ENCODE data around the gene FTHL17.

The FTHL17 gene

DNA sequence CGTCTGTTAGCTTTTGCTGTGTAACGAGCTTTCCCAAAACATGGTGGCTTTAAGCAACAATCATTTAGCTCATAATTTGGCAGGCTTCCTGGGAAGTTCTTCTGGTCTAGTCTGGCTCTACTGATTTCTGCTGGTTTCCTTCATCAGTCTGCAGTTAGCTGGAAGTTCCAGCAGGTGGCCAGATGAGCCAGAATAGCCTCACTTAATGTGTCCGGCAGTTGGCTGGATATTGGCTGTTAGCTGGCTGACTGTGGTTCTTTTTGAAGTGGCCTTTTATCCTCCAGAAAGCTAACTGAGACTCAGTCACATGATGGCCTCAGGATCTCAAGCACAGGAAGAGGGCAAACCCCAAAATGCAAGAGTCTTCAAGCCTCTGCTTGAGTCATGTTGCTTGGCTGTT lies 34.9 kb downstream of the FTHL17 start:
- Histone ChIP-seq H3K27me3 (ENCODE audit: control insufficient read depth in 1 of 2, insufficient read depth in 2 of 2, low read length in 2 of 2) (no peaks in the 10 kb centered on the region), H3K9ac (ENCODE audit: low read length) (no peak overlapping the region), H3K9me3 (ENCODE audit: low read length) (no peaks in the 10 kb centered on the region), H3K4me1 (ENCODE audit: insufficient read depth, low read length) (no peaks in the 10 kb centered on the region), H3K36me3 (ENCODE audit: insufficient read depth, low read length) (no peaks in the 10 kb centered on the region), H3K4me3 (ENCODE audit: low read depth in 1 of 2, low read length in 2 of 2) (no peak overlapping the region), H3K27ac (ENCODE audit: low read depth, low read length) (no peak overlapping the region)

DNA sequence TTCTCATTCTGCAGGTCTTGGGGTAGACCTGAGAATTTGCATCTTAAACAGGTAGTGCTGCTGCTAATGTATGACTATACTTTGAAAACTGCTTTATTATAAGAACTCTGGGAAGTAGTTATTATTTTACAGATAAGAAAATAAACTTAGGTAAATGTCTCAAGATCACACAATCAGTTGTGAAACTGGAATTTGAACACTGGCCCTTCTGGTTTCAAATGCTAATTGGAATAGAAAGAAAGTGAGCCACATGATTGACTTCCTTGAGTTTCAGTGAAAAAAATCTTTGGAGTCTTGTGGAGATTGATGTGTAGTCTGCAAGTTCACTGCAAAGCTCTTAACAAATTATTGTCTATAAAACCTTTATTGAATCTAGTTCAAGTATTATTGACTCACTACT lies 44.5 kb downstream of the FTHL17 start:
- H3K4me1 ChIP-seq (ENCODE audit: insufficient read depth, low read length): no peaks in the 10 kb centered on the region
- H3K4me3 ChIP-seq (ENCODE audit: low read depth in 1 of 2, low read length in 2 of 2): no peak overlapping the region
- no peak overlapping the region for H3K27ac ChIP-seq (ENCODE audit: low read depth, low read length)
- H3K9me3 ChIP-seq (ENCODE audit: low read length): no peaks in the 10 kb centered on the region
- no peaks in the 10 kb centered on the region for H3K36me3 ChIP-seq (ENCODE audit: insufficient read depth, low read length)
- no peak overlapping the region for H3K9ac ChIP-seq (ENCODE audit: low read length)
- H3K27me3 ChIP-seq (ENCODE audit: control insufficient read depth in 1 of 2, insufficient read depth in 2 of 2, low read length in 2 of 2): no peaks in the 10 kb centered on the region

DNA sequence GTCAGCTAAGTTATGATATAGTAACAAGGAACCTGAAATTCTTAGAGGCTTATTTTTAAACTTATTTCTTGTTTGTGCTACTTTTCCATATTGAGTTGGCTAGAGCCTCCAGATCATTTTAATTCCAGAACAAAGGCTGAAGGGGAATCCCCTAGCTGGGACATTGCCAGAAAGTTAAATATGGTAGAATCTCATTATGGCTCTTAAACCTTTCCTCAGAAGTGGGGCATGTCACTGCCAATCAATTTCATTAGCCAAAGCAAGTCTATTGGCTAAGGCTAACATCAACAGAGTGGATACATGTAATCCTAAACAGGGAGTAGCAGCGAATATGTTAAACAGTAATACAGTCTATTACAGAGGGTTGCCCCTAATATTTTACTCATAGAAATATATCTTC lies 47.0 kb downstream of the FTHL17 start:
- no peak overlapping the region for H3K4me3 ChIP-seq (ENCODE audit: low read depth in 1 of 2, low read length in 2 of 2)
- no peak overlapping the region for H3K27ac ChIP-seq (ENCODE audit: low read depth, low read length)
- no peaks in the 10 kb centered on the region for H3K36me3 ChIP-seq (ENCODE audit: insufficient read depth, low read length)
- no peak overlapping the region for H3K9ac ChIP-seq (ENCODE audit: low read length)
- H3K4me1 ChIP-seq (ENCODE audit: insufficient read depth, low read length): no peaks in the 10 kb centered on the region
- H3K27me3 ChIP-seq (ENCODE audit: control insufficient read depth in 1 of 2, insufficient read depth in 2 of 2, low read length in 2 of 2): no peaks in the 10 kb centered on the region
- H3K9me3 ChIP-seq (ENCODE audit: low read length): no peaks in the 10 kb centered on the region

DNA sequence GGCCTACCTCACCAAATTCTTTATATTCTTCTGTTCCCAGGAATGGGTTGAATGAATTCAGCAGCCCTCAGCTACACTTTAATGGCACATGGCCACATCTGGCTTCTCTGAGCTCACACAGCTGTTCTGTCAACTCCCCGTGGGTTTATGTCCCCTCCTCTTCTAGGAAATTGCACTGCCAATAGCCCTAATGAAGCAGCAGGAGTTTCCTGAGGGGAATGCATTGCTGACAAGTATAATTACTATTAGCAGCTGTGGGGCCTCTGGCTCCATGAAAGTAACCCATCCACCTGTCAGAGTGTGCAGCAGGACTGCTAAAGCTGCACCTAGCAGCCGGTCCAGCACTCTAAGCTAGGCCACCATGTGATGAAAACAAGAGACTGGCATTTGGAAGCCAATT lies 50.3 kb downstream of the FTHL17 start:
- no peaks in the 10 kb centered on the region for H3K9me3 ChIP-seq (ENCODE audit: low read length)
- no peak overlapping the region for H3K4me3 ChIP-seq (ENCODE audit: low read depth in 1 of 2, low read length in 2 of 2)
- no peak overlapping the region for H3K27ac ChIP-seq (ENCODE audit: low read depth, low read length)
- H3K36me3 ChIP-seq (ENCODE audit: insufficient read depth, low read length): no peaks in the 10 kb centered on the region
- H3K27me3 ChIP-seq (ENCODE audit: control insufficient read depth in 1 of 2, insufficient read depth in 2 of 2, low read length in 2 of 2): no peaks in the 10 kb centered on the region
- H3K9ac ChIP-seq (ENCODE audit: low read length): no peak overlapping the region
- no peaks in the 10 kb centered on the region for H3K4me1 ChIP-seq (ENCODE audit: insufficient read depth, low read length)
